Measurements from ENCODE around the gene GP1BA. TPM values are rescaled to one million over a fixed set of nuclear protein-coding genes. Genes with fewer than 3 reads are reported as not detected.
"Not testable (repeated sequence)": the region's sequence is repeated elsewhere in the genome, so short reads cannot be mapped to it uniquely, and the experiment has no call there.

GP1BA gene
- total RNA-seq, 1 donor from 2014 or later, result not detected

DNA sequence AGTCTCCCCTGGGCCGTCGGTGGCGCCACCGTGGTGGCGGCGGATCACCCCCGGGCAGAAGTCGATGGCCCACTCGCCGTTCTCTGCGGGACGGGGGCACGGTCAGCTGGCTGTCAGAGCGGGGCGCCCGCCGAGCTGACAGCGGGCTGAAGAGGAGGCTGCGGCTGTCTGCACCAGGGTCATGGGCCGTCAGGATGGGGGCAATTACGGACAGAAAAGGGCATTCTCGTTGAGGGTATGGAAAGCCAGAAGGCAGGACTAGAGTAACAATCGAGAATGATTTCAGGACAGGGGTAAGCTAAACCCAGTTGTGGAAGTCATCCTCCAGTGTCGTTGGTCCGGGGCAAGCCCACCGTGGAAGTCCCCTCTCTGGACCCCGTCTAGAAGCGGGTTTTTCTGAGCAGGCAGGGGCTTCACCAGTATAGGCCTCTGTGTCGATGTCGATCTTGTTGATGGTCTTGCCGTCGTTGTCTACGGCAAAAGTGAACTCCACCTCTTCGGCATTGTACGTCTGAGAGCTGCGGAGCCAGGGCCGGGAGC, 30.9 kb upstream of the GP1BA start:
- DNase-seq (ENCODE audit: low spot score), result no peak

- DNase-seq (ENCODE audit: low spot score), result no peak
Measured at GRCh38 chr17:4901648-4902344, 30.3 kb upstream of the GP1BA start.

DNA sequence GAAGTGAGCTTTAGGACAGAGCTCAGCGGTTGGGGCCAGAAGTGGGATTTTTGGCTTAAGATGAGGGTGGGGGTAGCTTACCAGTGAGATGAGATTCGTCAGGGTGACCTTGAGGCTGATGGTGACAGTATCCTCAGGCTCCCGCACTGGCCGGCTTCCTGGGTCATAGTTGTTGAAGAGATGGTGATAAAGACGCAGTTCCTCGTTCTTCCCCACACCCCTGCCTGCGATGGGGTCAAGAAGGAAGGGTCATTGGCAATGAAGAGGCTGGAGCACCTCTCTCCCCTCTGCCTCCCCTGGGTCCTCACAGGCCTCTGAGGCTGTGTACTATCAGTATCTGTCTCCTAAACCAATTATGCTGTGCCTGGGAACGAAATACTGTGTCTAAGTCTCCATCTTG, 29.5 kb upstream of the GP1BA start:
- DNase-seq (ENCODE audit: low spot score), result no peak

- no peak for DNase-seq (ENCODE audit: low spot score)
Measured at GRCh38 chr17:4903051-4903818, 28.8 kb upstream of the GP1BA start, which contains the start of gene CHRNE. Gene CHRNE (minus strand): TSS chr17:4903098. CDS start chr17:4903063, 35 bp downstream.

DNA sequence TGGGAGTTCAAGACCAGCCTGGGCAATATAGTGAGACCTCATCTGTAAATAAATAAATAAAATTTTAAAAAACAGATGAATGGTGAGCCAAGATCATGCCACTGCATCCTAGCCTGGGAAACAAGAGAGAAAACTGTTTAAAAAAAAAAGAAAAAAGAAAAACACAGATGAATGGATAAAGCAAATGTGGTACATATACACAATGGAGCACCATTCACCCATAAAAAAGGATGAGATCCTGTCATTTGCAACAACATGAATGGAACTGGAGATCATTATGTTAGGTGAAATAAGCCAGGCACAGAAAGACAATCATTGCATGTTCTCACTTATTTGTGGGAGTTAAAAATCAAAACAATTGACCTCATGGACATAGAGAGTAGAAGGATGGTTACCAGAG, 25.4 kb upstream of the GP1BA start:
- DNase-seq (ENCODE audit: low spot score), result not testable (repeated sequence)

DNA sequence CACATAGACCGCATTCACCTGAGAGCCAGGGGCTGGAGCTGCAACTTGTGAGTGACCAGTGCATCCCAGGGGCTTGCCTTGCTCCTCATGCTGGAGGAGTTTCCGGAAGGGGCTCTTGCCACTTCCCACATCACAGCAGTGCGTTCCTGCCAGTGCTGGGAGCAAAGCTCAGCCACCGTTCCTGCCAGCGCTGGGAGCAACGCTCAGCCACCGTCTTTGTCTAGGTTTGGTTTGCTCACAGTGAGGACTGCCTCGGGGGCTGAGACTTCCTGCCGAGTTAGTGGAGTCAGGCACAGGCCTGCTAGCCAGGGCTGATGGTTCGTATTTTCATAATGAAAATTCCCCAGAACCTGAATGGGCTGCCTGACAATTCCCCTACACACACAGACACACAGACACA, 23.8 kb upstream of the GP1BA start:
- no peak for DNase-seq (ENCODE audit: low spot score)

DNA sequence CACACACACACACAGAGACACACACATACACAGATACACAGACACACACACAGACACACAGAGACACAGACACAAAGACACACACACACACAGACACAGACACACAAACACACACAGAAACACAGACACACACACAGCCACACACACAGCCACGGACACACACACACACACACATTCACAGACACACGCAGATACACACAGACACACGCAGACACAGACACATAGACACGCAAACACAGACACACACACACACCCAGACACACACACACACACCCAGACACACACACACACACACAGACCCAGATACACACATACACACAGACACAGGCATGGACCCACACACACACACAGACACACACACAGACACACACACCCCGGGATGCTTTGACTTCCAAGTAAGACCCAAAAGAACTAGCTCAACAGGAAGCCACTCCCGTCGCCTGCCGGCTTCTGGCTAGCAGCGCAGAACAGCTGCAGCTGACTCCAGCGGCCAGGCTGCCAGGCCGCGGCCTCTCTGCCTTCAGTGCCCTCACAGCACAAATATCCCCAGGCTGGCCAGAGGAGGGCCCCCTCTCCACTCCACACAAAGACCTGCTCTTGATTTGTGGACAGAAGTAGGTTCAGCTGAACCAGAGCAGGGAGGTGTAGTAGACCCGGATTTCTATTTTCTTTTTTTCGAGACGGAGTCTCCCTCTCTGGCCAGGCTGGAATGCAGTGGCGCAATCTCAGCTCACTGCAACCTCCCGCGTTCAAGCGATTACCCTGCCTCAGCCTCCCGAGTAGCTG, 23.2 kb upstream of the GP1BA start:
- DNase-seq (ENCODE audit: low spot score), result peak; percentile 94

GRCh38 chr17:4913994-4914393, 18.1 kb upstream of the GP1BA start:
- no peak for DNase-seq (ENCODE audit: low spot score)

GRCh38 chr17:4914551-4914950, 17.5 kb upstream of the GP1BA start:
- DNase-seq (ENCODE audit: low spot score), result not testable (repeated sequence)

- no peak for DNase-seq (ENCODE audit: low spot score)
Measured at GRCh38 chr17:4919511-4920047, 12.5 kb upstream of the GP1BA start.

- DNase-seq (ENCODE audit: low spot score), result no peak
Measured at GRCh38 chr17:4920351-4921048, 11.6 kb upstream of the GP1BA start.

DNA sequence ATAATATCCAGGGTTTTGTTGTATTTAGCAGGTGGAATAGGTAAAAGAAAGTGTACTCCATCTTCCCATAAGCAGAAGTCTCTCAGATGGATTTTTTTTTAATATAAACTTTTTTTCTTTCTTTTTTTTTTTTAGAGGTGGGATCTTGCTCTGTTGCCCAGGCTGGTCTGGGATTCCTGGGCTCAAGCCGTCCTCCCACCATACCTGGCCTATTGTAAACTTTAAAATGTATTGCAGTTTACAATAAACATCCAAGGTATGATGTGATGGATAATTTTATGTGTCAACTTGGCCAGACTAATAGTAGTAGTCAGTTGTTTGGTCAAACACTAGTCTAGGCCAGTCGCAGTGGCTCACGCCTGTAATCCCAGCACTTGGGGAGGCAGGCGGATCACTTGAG, 10.8 kb upstream of the GP1BA start:
- no peak for DNase-seq (ENCODE audit: low spot score)

GRCh38 chr17:4926577-4927335, 5.3 kb upstream of the GP1BA start:
- DNase-seq (ENCODE audit: low spot score), result not testable (repeated sequence)

DNA sequence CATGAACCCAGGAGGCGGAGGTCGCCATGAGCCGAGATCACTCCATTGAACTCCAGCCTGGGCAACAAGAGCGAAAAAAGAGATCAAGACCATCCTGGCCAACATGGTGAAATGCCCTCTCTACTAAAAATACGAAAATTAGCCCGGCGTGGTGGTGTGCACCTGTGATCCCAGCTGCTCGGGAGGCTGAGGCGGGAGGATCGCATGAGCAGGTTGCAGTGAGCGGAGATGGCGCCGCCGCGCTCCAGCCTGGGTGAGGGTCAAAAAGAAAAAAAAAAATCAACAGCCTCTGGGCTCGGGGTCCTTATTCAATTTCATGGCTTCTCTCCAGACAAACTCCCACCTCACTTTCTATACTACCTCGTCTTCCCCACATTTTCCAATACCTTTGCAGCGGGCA, 3.2 kb upstream of the GP1BA start:
- DNase-seq (ENCODE audit: low spot score), result no peak

DNA sequence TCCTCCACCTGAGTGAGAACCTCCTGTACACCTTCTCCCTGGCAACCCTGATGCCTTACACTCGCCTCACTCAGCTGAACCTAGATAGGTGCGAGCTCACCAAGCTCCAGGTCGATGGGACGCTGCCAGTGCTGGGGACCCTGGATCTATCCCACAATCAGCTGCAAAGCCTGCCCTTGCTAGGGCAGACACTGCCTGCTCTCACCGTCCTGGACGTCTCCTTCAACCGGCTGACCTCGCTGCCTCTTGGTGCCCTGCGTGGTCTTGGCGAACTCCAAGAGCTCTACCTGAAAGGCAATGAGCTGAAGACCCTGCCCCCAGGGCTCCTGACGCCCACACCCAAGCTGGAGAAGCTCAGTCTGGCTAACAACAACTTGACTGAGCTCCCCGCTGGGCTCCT, 679 bp downstream of the GP1BA start:
- DNase-seq (ENCODE audit: low spot score), result no peak

GRCh38 chr17:4933646-4934045, 1.6 kb downstream of the GP1BA start:
- DNase-seq (ENCODE audit: low spot score), result no peak

DNA sequence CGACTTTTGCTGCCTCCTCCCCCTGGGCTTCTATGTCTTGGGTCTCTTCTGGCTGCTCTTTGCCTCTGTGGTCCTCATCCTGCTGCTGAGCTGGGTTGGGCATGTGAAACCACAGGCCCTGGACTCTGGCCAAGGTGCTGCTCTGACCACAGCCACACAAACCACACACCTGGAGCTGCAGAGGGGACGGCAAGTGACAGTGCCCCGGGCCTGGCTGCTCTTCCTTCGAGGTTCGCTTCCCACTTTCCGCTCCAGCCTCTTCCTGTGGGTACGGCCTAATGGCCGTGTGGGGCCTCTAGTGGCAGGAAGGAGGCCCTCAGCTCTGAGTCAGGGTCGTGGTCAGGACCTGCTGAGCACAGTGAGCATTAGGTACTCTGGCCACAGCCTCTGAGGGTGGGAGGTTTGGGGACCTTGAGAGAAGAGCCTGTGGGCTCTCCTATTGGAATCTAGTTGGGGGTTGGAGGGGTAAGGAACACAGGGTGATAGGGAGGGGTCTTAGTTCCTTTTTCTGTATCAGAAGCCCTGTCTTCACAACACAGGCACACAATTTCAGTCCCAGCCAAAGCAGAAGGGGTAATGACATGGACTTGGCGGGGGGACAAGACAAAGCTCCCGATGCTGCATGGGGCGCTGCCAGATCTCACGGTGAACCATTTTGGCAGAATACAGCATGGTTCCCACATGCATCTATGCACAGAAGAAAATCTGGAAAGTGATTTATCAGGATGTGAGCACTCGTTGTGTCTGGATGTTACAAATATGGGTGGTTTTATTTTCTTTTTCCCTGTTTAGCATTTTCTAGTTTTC, 2.3 kb downstream of the GP1BA start:
- DNase-seq (ENCODE audit: low spot score), result no peak

DNA sequence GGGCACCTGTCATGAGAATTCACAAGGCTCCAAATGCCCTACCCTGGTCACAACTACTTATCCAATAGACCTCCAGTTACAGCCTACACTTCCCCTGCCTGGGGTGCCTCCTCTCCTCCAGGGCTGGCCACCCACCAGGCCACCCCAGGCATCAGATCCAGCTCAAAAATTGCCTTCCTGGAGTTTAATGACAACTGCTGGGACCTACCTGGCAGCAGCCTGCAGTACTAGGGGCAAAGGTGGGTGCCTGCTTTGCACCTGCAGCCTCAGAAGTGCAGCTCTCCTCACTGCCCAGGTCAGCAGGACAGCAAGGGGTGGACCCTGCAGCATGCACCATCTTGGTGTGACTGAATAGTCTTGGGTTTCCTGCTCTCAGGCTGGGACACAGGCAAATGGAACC, 3.6 kb downstream of the GP1BA start:
- DNase-seq (ENCODE audit: low spot score), result no peak

GRCh38 chr17:4936436-4936835, 4.4 kb downstream of the GP1BA start:
- no peak for DNase-seq (ENCODE audit: low spot score)

Measured in mesenteric fat pad (tissue), 1 donor.